ENCODE data around the gene SEC31A.

SEC31A gene

GRCh38 chr4:82799006-82799881 lies 91.7 kb downstream of the SEC31A start:
- Histone ChIP-seq H3K9ac (ENCODE audit: insufficient read length, low read depth) (peak overlapping the region; percentile 13), H3K4me1 (ENCODE audit: insufficient read depth, insufficient read length) (peaks cover 3% of the 10 kb centered on the region)
- DNase-seq (ENCODE audit: low read depth, low spot score) = no peak

GRCh38 chr4:82798168-82799005 lies 92.6 kb downstream of the SEC31A start, which contains the start of gene SCD5:
TSS of gene SCD5 (minus strand) at chr4:82798796. CDS start at chr4:82798537, 259 bp downstream.
- Histone ChIP-seq H3K4me3 (ENCODE audit: insufficient read length, low read depth) (peak within 1 kb of the TSS; percentile 57), H3K9me3 (ENCODE audit: insufficient read depth, low read length) (no peaks in the 10 kb centered on the region), H3K27me3 (ENCODE audit: insufficient read depth, insufficient read length) (peaks cover 66% of the 10 kb centered on the region), H3K4me1 (ENCODE audit: insufficient read depth, insufficient read length) (peaks cover 7% of the 10 kb centered on the region), H3K36me3 (ENCODE audit: insufficient read depth, insufficient read length, low read length) (peaks cover 7% of the 10 kb centered on the region), H3K9ac (ENCODE audit: insufficient read length, low read depth) (peak within 1 kb of the TSS; percentile 64)
- no peak for TF ChIP-seq SUZ12 (IDR thresholded peaks at IDR 0.05; ENCODE audit: extremely low read depth, insufficient read depth, insufficient read length)
- no peak for TF ChIP-seq YY1 (IDR thresholded peaks at IDR 0.05; ENCODE audit: insufficient read depth, insufficient read length)
- no peak for TF ChIP-seq ZNF274 (IDR thresholded peaks at IDR 0.05; ENCODE audit: low read depth, low read length)
- no peak for DNase-seq (ENCODE audit: low read depth, low spot score)

More at GRCh38 chr4:82799006-82799881, 91.7 kb downstream of the SEC31A start:
- Histone ChIP-seq H3K4me3 (ENCODE audit: insufficient read length, low read depth) (peak overlapping the region; percentile 57), H3K27me3 (ENCODE audit: insufficient read depth, insufficient read length) (peaks cover 63% of the 10 kb centered on the region), H3K36me3 (ENCODE audit: insufficient read depth, insufficient read length, low read length) (peaks cover 7% of the 10 kb centered on the region), H3K9me3 (ENCODE audit: insufficient read depth, low read length) (no peaks in the 10 kb centered on the region)
- no peak for TF ChIP-seq YY1 (IDR thresholded peaks at IDR 0.05; ENCODE audit: insufficient read depth, insufficient read length)
- no peak for TF ChIP-seq SUZ12 (IDR thresholded peaks at IDR 0.05; ENCODE audit: extremely low read depth, insufficient read depth, insufficient read length)
- no peak for TF ChIP-seq ZNF274 (IDR thresholded peaks at IDR 0.05; ENCODE audit: low read depth, low read length)

GRCh38 chr4:82797405-82798111 lies 93.4 kb downstream of the SEC31A start:
- no peak for TF ChIP-seq ZNF274 (IDR thresholded peaks at IDR 0.05; ENCODE audit: low read depth, low read length)
- Histone ChIP-seq H3K36me3 (ENCODE audit: insufficient read depth, insufficient read length, low read length) (peaks cover 7% of the 10 kb centered on the region), H3K27me3 (ENCODE audit: insufficient read depth, insufficient read length) (peaks cover 68% of the 10 kb centered on the region), H3K9me3 (ENCODE audit: insufficient read depth, low read length) (no peaks in the 10 kb centered on the region), H3K9ac (ENCODE audit: insufficient read length, low read depth) (peak overlapping the region; percentile 64), H3K4me3 (ENCODE audit: insufficient read length, low read depth) (peak overlapping the region; percentile 57), H3K4me1 (ENCODE audit: insufficient read depth, insufficient read length) (peaks cover 7% of the 10 kb centered on the region)
- DNase-seq (ENCODE audit: low read depth, low spot score) = no peak

GRCh38 chr4:82797040-82797404 lies 93.9 kb downstream of the SEC31A start:
- H3K27me3 ChIP-seq (ENCODE audit: insufficient read depth, insufficient read length) = peaks cover 68% of the 10 kb centered on the region
- DNase-seq (ENCODE audit: low read depth, low spot score) = no peak
- peaks cover 7% of the 10 kb centered on the region for H3K36me3 ChIP-seq (ENCODE audit: insufficient read depth, insufficient read length, low read length)
- H3K4me1 ChIP-seq (ENCODE audit: insufficient read depth, insufficient read length) = peaks cover 9% of the 10 kb centered on the region
- TF ChIP-seq ZNF274 (IDR thresholded peaks at IDR 0.05; ENCODE audit: low read depth, low read length) (no peak), YY1 (IDR thresholded peaks at IDR 0.05; ENCODE audit: insufficient read depth, insufficient read length) (no peak), SUZ12 (IDR thresholded peaks at IDR 0.05; ENCODE audit: extremely low read depth, insufficient read depth, insufficient read length) (no peak)
- peak overlapping the region; percentile 64 for H3K9ac ChIP-seq (ENCODE audit: insufficient read length, low read depth)
- H3K4me3 ChIP-seq (ENCODE audit: insufficient read length, low read depth) = peak overlapping the region; percentile 57
- no peaks in the 10 kb centered on the region for H3K9me3 ChIP-seq (ENCODE audit: insufficient read depth, low read length)

GRCh38 chr4:82792912-82793649 lies 97.9 kb downstream of the SEC31A start:
- H3K9me3 ChIP-seq (ENCODE audit: insufficient read depth, low read length) = peaks cover 1% of the 10 kb centered on the region; the same call in 1 of the 2 replicates
- H3K4me3 ChIP-seq (ENCODE audit: insufficient read length, low read depth) = no peak overlapping the region
- peaks cover 11% of the 10 kb centered on the region for H3K4me1 ChIP-seq (ENCODE audit: insufficient read depth, insufficient read length)
- peaks cover 55% of the 10 kb centered on the region for H3K27me3 ChIP-seq (ENCODE audit: insufficient read depth, insufficient read length)
- no peak for DNase-seq (ENCODE audit: low read depth, low spot score)
- no peak overlapping the region for H3K9ac ChIP-seq (ENCODE audit: insufficient read length, low read depth)
- TF ChIP-seq SUZ12 (IDR thresholded peaks at IDR 0.05; ENCODE audit: extremely low read depth, insufficient read depth, insufficient read length) (no peak), YY1 (IDR thresholded peaks at IDR 0.05; ENCODE audit: insufficient read depth, insufficient read length) (no peak), ZNF274 (IDR thresholded peaks at IDR 0.05; ENCODE audit: low read depth, low read length) (no peak)
- H3K36me3 ChIP-seq (ENCODE audit: insufficient read depth, insufficient read length, low read length) = peaks cover 7% of the 10 kb centered on the region

GRCh38 chr4:82791179-82791578 lies 99.8 kb downstream of the SEC31A start:
- H3K4me3 ChIP-seq (ENCODE audit: insufficient read length, low read depth) = no peak overlapping the region
- H3K9ac ChIP-seq (ENCODE audit: insufficient read length, low read depth) = no peak overlapping the region
- H3K9me3 ChIP-seq (ENCODE audit: insufficient read depth, low read length) = peaks cover 8% of the 10 kb centered on the region; the same call in 1 of the 2 replicates
- H3K27me3 ChIP-seq (ENCODE audit: insufficient read depth, insufficient read length) = peaks cover 54% of the 10 kb centered on the region
- peaks cover 7% of the 10 kb centered on the region for H3K36me3 ChIP-seq (ENCODE audit: insufficient read depth, insufficient read length, low read length)
- no peak for DNase-seq (ENCODE audit: low read depth, low spot score)
- peaks cover 8% of the 10 kb centered on the region for H3K4me1 ChIP-seq (ENCODE audit: insufficient read depth, insufficient read length)
- no peak for TF ChIP-seq YY1 (IDR thresholded peaks at IDR 0.05; ENCODE audit: insufficient read depth, insufficient read length)
- TF ChIP-seq ZNF274 (IDR thresholded peaks at IDR 0.05; ENCODE audit: low read depth, low read length) = no peak
- no peak for TF ChIP-seq SUZ12 (IDR thresholded peaks at IDR 0.05; ENCODE audit: extremely low read depth, insufficient read depth, insufficient read length)

Data from NT2/D1 (cell line).